Activated B cell treated with CpG ODN at 0.5 μM for 24 hours (primary cell): ENCODE measurements around the gene PRR15L. TPM values are rescaled to one million over a fixed set of nuclear protein-coding genes. Genes with fewer than 3 reads are reported as not detected.
A peak's percentile ranks its signal among the peaks of the same experiment; 100 is the strongest.

ENCODE experiments used
- ATAC-seq: fragments of 200-7000 bp; cut with Tn5 transposase; one replicate; pipeline ENCODE4 v1.10.0; 2021; ENCODE audit warnings: low read depth, mild to moderate bottlenecking, moderate library complexity
- CTCF ChIA-PET: fragments of 350-600 bp; sonication (Branson Sonifier 250); formaldehyde crosslinking; loops from one replicate; lab custom pipeline; 2021; ENCODE audit warnings: antibody characterized with exemption; lab: Charles Lee
- POLR2A ChIA-PET: fragments of 350-600 bp; sonication (Branson Sonifier 250); formaldehyde crosslinking; loops from one replicate; lab custom pipeline; 2021; ENCODE audit warnings: antibody characterized with exemption; lab: Charles Lee
- DNase-seq: peaks from one replicate; pipeline ENCODE4 v3.0.0; 2022
- H3K27ac Mint-ChIP-seq: one replicate; pipeline ENCODE4 v1.8.0; 2020; ENCODE audit warnings: mixed read lengths
- H3K27me3 Mint-ChIP-seq: one replicate; pipeline ENCODE4 v1.8.0; 2021; ENCODE audit warnings: mixed read lengths
- H3K36me3 Mint-ChIP-seq: one replicate; pipeline ENCODE4 v1.8.0; 2021; ENCODE audit warnings: low read depth, mixed read lengths
- H3K4me1 Mint-ChIP-seq: one replicate; pipeline ENCODE4 v1.8.0; 2021; ENCODE audit warnings: mixed read lengths
- H3K4me3 Mint-ChIP-seq: one replicate; pipeline ENCODE4 v1.8.0; 2020; ENCODE audit warnings: mild to moderate bottlenecking, mixed read lengths
- H3K9me3 Mint-ChIP-seq: one replicate; pipeline ENCODE4 v1.8.0; 2020; ENCODE audit warnings: mixed read lengths
- CTCF ChIP-seq: fragments of 200-600 bp; IDR thresholded peaks from one replicate; pipeline ENCODE4 v1.8.0; 2022; ENCODE audit warnings: antibody characterized with exemption, mild to moderate bottlenecking
- intact Hi-C: fragments of 100-400 bp; cut with micrococcal nuclease; formaldehyde crosslinking; loops from one replicate; pipeline ENCODE4 v1.15.1; 2024
- total RNA-seq: library from RNA; stranded (reverse); gene quantifications from 2 replicates; pipeline ENCODE4 v1.2.3, GENCODE V29; 2022

The PRR15L gene
- total RNA-seq, 1 donor from 2014 or later: not detected

- ChIA-PET CTCF (interaction anchor here (0.7 to 1.8 kb wide), 11 partner anchors 9 to 155 kb away, joined by 3 to 9 read pairs (median 3); partner anchors contain the start of gene CDK5RAP3), POLR2A (interaction anchor here (0.6 to 1.2 kb wide), 7 partner anchors 23 to 108 kb away, joined by 3 to 14 read pairs (median 3); partner anchors contain the start of genes CDK5RAP3, SCRN2 and SP2)
- TF ChIP-seq CTCF: peak; percentile 79
- no peak overlapping the region for H3K4me3 Mint-ChIP-seq
- H3K9me3 Mint-ChIP-seq: no peaks in the 10 kb centered on the region
- peaks cover 38% of the 10 kb centered on the region for H3K36me3 Mint-ChIP-seq
- DNase-seq: peak; percentile 50
- peaks cover 44% of the 10 kb centered on the region for H3K4me1 Mint-ChIP-seq
- intact Hi-C loops: no loop called here
- no peaks in the 10 kb centered on the region for H3K27me3 Mint-ChIP-seq
- no peak overlapping the region for H3K27ac Mint-ChIP-seq
- ATAC-seq: peak; percentile 91
Measured at GRCh38 chr17:47946929-47947397, 10.7 kb downstream of the PRR15L start.

DNA sequence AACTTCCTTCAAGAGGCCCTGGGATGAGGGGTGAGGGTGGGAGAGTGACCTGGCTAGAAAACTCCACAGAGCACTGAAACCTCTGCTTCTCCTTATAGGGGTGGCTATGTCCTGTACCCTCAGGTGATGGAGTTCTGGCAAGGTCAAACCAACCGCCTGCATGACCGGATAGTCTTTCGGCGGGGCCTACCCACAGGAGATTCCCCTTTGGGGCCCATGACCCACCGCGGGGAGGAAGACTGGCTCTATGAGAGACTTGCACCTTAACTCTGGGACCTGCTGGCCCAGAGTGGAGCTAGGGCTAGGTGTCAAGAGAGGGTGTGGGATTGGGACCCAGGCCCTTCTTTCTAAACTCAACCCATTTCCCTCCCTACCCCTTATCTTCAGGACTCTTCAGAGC is 11.2 kb downstream of the PRR15L start:
- peaks cover 45% of the 10 kb centered on the region for H3K4me1 Mint-ChIP-seq
- H3K27me3 Mint-ChIP-seq: no peaks in the 10 kb centered on the region
- no peak overlapping the region for H3K4me3 Mint-ChIP-seq
- no peak for DNase-seq
- peaks cover 38% of the 10 kb centered on the region for H3K36me3 Mint-ChIP-seq
- no peaks in the 10 kb centered on the region for H3K9me3 Mint-ChIP-seq
- ChIA-PET POLR2A (interaction anchor here (0.7 to 1.2 kb wide), 3 partner anchors 23 to 51 kb away, joined by 3 to 14 read pairs (median 13); partner anchors contain the start of genes CDK5RAP3 and SP2), CTCF (interaction anchor here (0.5 to 1.8 kb wide), 11 partner anchors 10 to 156 kb away, joined by 3 to 9 read pairs (median 3); partner anchors contain the start of gene CDK5RAP3)
- no peak for TF ChIP-seq CTCF
- intact Hi-C loops: no loop called here
- ATAC-seq: no peak
- H3K27ac Mint-ChIP-seq: no peak overlapping the region

DNA sequence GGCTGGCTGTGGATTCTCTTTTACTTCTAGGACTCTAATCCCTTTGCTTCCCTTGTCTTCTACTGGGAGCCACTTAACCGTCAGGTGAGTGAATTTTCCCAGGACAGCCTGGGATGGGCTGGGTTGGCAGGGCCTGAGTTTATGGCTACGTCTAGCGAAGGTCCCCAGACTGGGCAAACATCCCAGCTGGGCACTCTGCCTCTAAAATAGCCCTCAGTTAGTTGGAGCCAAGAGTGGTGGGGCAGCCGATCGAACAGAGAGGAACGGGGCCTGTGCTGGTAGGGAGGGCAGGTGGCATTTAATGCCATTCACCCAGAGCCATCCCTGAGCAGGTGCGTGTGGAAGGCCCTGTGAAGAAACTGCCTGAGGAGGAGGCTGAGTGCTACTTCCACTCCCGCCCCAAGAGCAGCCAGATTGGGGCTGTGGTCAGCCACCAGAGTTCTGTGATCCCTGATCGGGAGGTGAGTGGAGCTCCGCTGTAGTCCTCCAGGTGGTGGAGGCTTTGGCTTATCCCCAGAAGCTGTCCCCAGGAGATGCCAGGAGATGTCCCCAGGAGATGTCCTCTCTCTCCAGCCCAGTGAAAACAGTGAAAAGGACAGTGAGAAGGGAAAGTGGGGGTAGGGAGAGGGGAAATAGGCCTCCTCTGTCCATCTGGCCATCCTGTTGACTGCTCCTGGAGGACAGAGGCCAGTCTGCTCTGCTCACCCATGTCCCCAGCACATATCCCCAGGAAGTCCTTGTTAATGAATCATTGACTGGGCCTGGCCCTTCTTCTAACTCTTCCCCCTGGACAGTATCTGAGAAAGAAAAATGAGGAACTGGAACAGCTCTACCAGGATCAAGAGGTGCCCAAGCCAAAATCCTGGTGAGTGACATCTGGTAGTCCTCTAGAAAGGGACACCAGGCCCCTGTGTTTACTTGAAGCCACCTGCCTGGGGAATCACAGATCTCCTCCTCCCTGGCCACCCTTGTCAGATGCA is 11.9 kb downstream of the PRR15L start:
- DNase-seq (no peak), ATAC-seq (no peak)
- POLR2A ChIA-PET: interaction anchor here (0.8 to 1.2 kb wide), 2 partner anchors 24 to 50 kb away, joined by 7 to 14 read pairs; partner anchors contain the start of gene SP2
- no peak overlapping the region for H3K4me3 Mint-ChIP-seq
- H3K4me1 Mint-ChIP-seq: peaks cover 51% of the 10 kb centered on the region
- intact Hi-C loops: no loop called here
- TF ChIP-seq CTCF: no peak
- peaks cover 2% of the 10 kb centered on the region for H3K9me3 Mint-ChIP-seq
- CTCF ChIA-PET: interaction anchor here (0.5 to 1.8 kb wide), 5 partner anchors 10 to 103 kb away, joined by 3 to 7 read pairs (median 5); partner anchors contain the start of gene CDK5RAP3
- no peaks in the 10 kb centered on the region for H3K27me3 Mint-ChIP-seq
- H3K27ac Mint-ChIP-seq: no peak overlapping the region
- H3K36me3 Mint-ChIP-seq: peaks cover 38% of the 10 kb centered on the region

GRCh38 chr17:47945080-47945479 is 12.6 kb downstream of the PRR15L start:
- ChIA-PET POLR2A (interaction anchor here (0.8 kb wide), 1 partner anchor 24 kb away, joined by 7 read pairs; no protein-coding TSS in a partner anchor), CTCF (interaction anchor here (1.0 kb wide), 1 partner anchor 10 kb away, joined by 3 read pairs; no protein-coding TSS in a partner anchor)
- H3K4me1 Mint-ChIP-seq: peaks cover 56% of the 10 kb centered on the region
- H3K27me3 Mint-ChIP-seq: no peaks in the 10 kb centered on the region
- intact Hi-C loops: no loop called here
- DNase-seq (no peak), ATAC-seq (no peak)
- no peak overlapping the region for H3K4me3 Mint-ChIP-seq
- no peak overlapping the region for H3K27ac Mint-ChIP-seq
- peaks cover 38% of the 10 kb centered on the region for H3K36me3 Mint-ChIP-seq
- no peak for TF ChIP-seq CTCF
- H3K9me3 Mint-ChIP-seq: peaks cover 2% of the 10 kb centered on the region
